Measurements from ENCODE around the gene TFAP2B. TPM values are rescaled to one million over a fixed set of nuclear protein-coding genes. Genes with fewer than 3 reads are reported as not detected.

TFAP2B gene
- not detected in 5 replicates for total RNA-seq (2022; extraction: Qiagen RNA extraction)

GRCh38 chr6:50818673-50819072, at the start of gene TFAP2B:
Gene TFAP2B (plus strand): TSS chr6:50818871. CDS start chr6:50818892, 21 bp downstream.

Other genes with a start within 250 kb of the TFAP2B start
- not detected in 5 replicates for gene TFAP2D, start 105.3 kb upstream of the TFAP2B start, total RNA-seq (2022; extraction: Qiagen RNA extraction)

Measured in A549 treated with Mapracorat at 1 μM for 4 hours (cell line).